ENCODE measurements around the gene SRD5A3.
A peak's percentile ranks its signal among the peaks of the same experiment; 100 is the strongest.

SRD5A3 gene

DNA sequence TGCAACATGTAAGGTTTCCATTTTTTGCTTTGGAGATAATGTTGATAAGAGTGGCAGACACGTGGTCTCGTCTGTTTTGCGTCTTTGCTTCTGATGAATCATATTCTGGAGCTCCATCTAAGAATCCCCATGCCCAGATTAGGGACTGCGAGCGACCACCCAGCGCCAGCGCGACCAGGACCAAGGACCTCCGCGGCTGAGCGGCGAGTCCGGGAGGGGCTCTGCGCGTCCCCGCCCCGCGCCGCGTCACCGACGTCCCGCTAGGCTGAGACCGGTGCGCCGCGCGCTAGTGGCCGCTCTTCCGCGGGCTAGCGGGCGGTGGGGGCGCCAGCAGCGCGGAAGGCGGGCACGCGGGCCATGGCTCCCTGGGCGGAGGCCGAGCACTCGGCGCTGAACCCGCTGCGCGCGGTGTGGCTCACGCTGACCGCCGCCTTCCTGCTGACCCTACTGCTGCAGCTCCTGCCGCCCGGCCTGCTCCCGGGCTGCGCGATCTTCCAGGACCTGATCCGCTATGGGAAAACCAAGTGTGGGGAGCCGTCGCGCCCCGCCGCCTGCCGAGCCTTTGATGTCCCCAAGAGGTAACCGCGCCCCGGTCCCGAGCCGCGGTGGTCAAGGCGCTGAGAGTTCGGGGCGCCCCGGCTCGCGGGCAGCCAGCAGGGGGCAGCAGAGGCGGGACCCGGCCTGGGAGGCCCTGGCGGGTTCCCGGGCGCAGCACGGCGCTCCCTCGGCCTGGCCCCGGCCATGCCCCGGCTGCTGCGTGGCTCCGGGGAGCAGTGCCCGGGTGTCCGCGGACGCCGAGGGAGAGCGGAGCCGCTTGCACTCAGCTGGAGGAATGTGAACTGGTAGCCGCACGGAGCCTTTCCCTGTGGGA is at the start of gene SRD5A3:
SRD5A3 (plus strand) TSS at position 263 of the 871 bp plus-strand sequence; CDS start at position 358, 95 bp downstream.
- peak; percentile 96 for DNase-seq

DNA sequence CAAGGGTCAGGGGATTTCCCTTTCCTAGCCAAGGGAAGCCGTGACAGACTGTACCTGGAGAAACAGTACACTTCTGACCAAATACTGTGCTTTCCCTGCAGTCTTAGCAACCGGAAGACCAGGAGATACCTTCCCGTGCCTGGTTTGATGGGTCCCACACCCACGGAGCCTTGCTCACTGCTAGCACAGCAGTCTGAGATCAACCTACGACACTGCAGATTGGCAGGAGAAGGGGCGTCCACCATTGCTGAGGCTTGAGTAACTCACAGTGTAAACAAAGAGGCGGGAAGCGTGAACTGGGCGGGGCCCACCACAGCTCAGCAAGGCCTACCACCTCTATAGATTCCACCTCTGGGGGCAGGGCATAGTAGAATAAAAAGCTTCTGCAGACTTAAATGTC is 48.7 kb upstream of the SRD5A3 start:
- no peak for DNase-seq

DNA sequence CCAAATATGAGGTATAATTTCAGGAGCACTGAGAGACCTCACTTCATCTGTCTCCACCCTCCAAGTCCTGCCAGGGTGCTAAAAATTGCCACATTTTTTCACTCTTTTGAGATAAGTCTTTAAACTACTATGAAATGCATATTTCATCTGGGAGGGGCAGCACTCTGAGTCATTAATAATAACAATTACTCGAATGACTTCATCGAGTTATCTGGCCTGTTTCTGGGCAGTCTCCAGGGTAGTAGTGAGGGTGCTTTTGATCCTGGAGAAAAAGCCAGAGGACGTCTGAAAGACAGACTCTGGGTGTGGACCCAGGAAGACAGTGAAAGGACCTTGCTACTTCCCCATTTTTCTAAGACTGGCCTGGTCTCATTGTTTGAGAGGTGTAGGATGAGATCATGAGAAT is 42.3 kb upstream of the SRD5A3 start:
- no peak for DNase-seq

DNA sequence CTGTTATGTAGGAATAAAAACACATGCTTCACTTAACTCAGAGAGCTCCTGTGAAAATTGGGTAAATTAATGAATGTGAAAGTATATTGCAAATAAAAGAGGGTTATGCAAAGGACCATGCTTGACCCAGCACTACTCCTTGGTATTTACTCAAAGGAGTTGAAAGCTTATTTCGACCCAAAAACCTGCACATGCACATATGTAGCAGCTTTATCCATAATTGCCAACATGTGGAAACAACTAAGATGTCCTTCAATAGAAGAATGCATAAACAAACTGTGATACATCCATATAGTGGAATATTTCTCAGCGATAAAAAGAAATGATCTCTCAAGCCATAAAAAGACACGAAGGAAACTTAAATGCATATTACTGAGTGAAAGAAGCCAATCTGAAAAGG is 41.7 kb upstream of the SRD5A3 start:
- DNase-seq, result no peak

DNA sequence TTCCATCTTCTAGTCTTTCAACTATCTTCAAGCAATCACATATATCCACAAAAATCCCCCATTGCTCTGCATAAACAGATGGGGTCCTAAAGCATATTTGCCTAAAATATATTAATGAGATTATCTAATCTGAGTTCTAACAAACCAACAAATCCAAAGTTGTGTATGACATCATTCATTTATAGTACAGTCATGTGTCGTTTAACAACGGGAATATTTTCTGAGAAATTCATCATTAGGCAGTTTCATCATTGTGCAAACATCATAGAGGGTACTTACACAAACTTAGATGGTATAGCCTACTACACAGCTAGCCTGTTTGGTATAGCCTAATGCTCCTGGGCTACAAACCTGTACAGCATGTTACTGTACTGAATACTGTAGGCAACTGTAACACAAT is 38.0 kb upstream of the SRD5A3 start:
- DNase-seq, result no peak

DNA sequence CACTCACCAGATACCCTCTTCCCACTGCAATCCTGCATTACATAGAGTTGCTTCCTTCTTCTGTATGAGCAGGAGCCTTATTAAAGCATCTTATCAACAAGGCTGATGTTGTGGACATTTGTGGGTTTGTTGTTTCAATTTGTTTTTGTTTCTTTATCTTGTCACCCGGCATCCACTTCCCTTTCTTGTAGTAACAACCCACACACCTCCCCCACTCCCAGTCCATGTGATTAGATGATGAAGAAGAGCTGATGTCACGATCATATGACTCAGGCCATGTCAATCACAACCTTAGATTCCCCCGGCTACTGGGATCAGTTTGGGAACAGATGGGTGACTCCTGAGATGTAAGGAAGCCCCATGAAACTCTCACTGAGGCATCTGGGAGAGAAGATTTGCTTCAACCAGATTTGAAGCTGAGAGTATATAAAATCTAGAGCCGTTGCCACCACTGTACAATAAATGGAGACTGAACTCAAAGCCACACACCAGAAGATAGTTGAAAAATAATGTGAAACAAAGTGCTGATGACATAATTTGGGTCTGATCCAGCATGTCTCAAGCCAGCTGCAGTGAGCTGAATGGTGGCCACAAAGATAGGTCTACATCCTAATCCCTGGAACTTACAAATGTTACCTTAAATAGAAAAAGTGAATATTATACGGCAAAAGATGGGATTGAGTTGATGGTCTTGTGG is 34.1 kb upstream of the SRD5A3 start:
- no peak for DNase-seq

DNA sequence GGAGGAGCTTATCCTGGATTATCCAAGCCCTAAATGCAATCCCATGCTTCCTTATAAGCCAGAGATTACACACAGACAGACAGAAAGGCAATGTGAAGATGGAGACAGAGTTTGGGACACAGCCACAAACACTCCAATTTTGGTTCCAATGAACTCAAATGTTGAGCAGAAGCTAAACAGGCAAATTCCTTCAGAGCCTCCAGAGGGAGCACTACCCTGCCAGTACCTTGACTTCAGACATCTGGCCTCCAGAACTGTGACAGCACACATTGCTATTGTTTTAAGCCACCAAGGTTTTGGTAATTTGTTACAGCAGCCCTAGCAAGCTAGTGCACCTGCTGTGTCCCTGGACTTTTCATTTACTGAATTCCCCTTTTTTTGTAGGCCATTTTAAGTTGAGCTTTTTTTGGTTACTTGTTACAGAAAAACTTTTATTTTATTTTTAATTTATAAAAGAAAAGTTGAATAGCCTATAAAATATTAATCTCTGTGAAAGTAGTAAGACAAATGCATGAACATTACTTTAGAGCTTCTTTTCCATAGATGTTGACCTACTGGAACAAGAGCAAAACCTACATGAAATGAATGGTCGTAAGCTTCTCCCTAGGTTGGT is 33.4 kb upstream of the SRD5A3 start:
- DNase-seq, result no peak

DNA sequence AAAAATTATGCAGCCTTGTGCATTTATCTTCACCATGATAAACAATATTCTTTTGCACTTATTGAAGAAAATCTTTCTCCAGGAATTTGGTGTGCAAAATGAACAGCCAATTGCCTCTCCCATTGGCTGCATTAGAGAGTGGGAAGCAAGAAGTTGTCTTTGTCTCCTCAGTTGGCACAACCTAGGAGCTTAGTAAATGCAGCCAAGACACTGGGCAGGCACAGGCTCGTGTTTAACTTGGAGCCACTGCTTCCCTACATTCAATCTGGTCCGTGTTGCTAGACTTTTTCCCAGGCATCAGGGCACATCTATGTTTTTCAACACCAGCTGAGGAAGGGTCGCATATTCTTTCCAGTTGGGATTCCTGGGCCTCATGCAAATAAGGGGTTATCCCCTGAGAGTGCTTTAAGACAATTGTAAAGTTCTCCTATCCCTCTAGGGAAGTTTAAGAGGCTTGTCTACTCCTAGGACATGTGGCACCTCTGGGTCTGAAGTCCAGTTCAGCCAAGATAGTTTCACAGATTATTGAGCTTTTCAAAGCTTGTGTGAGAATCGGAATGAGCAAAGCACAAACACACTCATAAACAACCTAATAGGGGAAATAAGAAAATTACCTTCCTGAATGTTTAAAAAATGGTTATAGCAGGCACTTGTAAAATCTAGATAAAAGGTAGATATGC is 31.8 kb upstream of the SRD5A3 start:
- no peak for DNase-seq

DNA sequence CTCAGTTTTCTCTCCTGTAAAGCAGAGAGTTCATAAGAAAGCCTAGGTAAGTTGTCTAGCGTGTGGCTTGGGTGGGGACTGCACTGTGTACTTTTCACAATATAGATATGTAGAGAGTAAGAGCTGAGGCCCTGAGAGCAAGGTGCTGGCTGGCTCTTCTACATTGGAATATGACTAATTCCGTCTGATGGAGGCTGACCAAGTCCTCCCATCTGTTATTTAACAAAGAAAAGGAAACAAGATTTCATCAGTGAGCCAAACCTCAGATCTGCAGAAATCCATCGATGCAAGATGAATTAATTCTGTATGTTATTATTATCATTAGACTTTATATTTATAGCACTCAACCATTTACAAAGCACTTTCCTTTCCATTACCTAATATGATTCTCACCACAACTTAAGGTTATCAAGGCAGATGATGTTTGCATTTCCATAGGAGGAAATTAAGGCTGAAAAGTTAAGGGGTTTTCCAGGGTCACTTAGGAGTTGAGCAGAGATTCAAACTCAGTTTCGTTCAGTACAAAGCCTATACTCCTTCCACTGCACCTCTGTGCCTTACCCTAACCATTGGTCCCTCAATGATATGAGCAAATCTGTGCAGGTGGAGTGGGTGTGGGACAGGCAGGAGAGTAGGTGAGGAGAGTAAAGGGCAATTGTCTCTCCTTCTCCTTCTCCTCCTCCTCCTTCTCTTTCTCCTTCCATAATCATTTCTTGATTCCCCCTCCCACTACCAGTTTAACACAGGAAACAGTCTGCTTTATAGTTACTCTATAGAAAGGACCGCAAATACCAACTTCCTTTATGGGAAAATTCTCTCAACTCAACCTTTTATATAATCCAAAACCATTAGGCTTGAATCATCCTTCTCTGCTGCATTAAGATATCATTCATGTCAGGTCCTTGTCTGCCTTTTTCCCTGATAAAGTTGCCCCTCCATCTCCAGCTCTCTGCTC is 27.6 kb upstream of the SRD5A3 start:
- DNase-seq, result no peak

DNA sequence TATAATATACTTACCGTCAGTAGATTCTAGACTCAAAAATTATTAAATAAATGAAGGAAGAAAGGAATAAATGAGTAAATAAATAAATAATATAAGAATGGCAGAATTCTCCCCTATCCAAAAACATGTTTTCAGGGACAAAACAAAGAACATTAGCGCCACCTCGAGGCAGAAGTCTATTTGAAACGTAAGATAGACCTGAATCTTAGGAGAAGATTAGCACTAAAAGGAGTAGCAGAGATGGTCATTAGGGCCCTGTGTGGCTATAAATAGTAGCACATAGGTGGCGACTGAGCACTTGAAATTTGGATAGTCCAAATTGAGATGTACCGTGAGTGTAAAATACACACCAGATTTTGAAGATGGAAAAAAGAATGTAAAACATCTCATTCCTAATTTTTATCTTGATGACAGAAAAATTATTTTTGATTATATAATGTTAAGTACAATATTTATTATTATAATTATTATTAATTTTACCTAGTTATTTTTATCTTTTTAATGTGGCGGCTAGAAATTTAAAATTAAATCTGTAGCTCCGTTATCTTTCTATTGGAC is 24.3 kb upstream of the SRD5A3 start:
- peak; percentile 76 for DNase-seq

DNA sequence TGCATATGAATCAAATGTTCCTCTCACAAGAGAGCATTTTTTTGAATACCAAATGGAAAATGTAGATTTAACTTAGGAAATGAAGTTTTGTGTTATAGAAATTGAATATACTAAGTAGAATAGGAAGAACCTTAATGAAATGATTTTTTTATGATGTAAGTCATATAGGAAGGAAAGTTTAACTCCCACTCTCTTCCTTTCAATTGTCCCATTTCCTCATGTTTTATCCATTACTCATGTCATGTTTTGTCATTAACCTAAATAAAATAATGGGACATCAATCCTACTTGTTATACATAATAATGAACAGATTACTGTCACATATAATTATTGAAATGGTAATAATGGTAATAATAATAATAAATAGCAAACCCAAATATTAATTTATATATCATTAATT is 22.7 kb upstream of the SRD5A3 start:
- no peak for DNase-seq

DNA sequence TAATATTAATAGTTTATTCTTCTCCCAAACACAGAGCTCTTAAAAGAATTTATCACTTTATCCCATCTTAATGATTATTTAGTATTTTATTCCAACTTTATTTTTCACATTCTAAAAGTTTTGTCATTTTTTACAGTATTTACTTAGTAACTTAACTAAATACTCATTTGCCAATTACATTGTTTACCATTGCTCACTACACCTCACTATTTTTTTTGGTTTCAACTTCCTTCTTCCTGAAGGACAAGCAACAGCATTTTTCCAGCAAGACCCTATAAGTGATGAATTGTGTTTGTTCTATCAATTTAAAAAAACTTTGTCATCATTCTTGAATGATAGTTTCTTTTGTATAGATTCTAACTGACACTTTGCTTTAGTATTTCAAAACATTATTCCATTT is 19.4 kb upstream of the SRD5A3 start:
- no peak for DNase-seq

DNA sequence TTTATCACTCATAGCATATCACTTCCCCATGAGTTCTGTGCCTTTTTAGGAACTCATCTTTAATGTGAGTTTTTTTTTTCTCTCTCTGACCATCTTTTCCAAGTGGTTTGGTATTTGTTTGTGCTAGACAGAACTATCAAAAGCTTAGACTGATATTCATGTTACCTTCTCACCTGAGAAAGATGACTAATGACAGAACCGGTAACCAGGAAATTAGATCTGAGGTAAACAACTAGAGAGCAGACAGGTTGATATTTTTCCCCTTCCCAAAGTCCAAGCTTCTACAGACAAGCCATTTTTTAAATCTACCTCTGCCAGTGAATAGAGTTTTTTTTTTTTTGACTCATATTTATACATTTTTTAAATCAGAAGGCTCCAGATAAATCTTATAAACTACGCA is 17.0 kb upstream of the SRD5A3 start:
- no peak for DNase-seq

DNA sequence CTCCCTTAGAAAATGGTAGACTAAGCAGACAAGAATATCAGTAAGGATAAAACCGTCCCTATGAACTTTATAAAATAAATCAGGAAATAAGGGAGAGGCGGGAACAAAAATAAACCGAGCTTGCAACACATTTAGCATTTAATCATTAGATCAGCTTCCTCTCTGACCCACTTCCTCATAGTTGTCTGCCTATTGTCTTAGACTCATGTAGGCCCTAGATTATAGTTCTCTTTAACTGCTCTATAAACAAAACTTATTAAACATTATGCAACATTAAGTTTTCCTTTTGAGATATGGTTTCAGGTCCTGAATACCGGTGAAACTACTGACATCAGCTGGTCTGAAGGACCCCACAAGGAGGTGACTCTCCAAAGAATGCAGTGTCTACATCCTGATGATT is 15.8 kb upstream of the SRD5A3 start:
- DNase-seq, result no peak

DNA sequence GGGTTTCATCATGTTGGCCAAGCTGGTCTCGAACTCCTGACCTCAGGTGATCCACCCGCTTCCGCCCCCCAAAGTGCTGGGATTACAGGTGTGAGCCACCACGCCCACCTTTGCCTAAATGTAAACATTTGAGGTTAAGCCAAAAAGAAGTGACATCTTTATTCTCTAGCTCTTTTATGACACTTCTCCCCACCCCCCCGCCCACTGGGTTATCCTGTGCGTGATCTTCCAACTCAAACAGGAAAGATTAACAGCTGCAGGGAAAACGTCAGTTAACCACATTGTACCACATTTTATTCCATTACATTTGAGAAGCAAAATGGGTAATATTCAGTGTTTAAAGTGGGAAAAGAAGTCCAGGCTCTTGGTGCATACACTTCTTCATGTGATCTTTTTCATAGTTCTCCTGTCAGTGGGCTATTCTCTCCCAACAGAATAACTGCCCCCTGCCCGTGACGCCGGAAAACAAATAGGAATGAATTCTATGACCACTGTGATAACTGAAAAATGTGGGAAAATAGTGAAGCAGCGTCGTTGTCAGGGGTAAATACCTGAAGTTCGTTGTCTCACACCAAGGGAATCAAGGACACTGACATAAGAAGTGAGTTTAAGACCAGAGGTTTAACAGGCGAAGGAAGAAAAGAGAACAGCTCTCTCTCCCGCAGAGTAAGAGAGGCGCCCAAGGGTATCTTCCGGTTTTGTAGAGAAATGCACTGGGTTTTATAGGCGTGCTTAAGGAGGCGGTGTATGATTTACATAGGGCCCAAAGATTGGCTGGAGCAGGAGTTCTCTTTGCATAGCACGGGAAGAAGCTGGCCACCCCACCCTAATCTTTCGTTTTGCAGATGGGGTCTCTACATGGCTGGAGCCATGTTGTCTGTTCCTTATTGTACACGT is 9.7 kb upstream of the SRD5A3 start:
- DNase-seq, result no peak

DNA sequence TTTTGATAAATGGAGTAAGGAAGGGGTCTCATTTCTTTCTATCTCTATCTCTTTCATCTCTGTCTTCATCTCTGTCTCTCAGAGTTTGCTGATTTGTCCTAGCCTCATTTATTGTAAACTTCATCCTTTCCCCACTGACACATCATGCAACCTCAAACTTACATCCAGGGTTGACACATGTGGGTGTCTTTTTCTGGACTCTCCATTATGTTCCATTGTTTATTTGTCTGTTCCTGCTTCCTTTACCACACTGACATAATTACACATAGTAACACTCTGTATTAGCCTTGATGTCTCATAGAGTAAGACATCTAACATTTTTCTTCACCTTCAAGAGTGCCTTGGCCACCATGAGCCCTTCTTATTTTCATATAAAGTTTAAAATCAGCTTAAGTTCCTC is 8.1 kb upstream of the SRD5A3 start:
- DNase-seq, result no peak

DNA sequence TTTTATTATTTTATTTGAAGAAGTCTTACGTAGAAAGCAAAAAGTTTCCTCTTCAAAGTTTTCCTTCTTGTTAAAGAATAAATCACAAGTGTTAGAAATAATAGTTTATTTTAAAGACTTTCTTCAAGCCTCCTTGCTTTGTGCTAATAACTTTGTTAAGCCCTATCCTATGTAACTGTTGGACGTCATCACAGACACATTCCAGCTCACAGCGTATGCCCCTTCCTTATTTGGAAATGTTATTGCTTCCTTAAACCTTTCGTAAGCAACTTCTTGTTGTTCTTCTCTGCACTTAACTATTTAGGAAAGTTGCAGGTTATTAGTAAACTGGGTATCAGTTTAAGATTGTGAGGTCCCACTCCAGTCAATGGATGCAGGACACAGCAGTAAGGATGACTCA is 7.6 kb upstream of the SRD5A3 start:
- no peak for DNase-seq

DNA sequence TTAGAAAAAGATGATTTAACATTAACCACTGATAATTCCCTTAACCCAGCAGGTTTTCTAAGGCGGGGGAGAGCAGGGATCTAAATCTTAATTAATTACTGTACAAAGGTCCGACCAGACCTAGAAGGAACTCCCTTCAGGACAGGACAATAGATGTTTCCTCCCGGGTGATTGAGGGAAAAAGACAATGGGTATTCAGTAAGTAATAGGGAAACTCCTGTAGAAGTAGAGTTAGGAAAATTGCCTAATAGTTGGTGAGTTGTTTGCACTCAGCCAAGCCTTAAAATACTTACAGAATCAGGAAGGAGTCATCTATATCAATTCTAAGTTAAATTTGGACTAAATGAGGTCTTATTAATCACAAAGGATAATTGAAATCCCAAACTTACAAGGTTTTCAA is 5.8 kb upstream of the SRD5A3 start:
- no peak for DNase-seq

DNA sequence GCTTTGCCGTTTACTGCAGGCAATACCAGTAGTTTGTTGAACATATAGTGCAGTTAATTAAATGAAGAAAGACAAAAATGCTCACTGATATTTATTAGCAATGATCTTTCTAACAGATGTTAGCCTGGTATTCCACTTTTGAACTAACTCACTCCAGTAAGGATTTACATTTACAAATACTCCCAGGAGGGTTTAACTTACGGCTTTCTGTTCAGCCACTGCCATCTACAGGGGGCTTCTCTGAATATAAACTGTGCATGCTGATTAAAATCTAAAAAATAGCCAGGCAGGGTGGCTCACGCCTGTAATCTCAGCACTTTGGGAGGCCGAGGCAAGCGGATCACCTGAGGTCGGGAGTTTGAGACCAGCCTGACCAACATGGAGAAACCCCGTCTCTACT is 2.2 kb upstream of the SRD5A3 start:
- no peak for DNase-seq

DNA sequence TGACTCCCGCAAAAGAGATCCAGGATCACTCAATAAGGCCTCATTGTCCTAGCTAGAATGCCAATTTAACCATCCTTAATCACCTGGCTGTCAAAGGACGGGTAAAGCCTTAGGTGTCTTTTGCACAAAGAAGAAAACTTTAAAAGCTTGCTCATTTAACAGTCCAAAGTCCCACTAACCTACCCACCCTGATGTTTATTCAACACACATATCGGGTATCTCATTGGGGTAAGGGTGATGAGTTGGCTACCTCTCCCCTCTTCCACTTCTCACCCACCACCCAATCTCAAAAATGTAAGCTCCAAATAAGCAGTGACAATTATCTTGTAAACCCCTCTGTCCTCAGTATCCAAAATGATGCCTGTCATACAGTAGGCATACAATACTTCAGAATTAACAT is 988 bp upstream of the SRD5A3 start:
- no peak for DNase-seq

DNA sequence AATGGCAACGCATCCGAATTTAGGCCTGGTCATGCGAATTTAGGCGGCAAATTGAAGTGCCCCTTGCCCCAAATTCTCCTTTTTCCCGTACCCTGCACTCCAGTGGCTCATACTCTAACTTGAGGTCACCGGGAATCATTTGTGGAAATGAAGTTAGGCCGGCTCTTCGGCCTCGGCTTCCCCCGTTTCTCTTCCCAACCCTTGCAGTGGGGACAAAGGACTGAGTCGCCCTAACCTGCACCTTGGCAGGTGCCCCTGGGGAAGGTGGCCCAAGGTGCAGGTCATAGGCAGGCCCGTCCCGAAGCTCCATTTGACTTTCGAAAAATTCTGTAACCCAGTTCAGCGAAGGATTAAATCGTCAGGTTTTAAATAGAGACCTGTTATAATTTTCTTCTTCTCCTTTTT is 811 bp downstream of the SRD5A3 start:
- no peak for DNase-seq

Data from activated CD8-positive, alpha-beta memory T cell treated with anti-CD3 and anti-CD28 coated beads for 24 hours (primary cell).